ENCODE measurements around the gene PRPS1L1. TPM values are rescaled to one million over a fixed set of nuclear protein-coding genes. Genes with fewer than 3 reads are reported as not detected.

PRPS1L1 gene
- total and polyA plus RNA-seq, 2 of the 8 experiments (the other 6 are each of a cell fraction or from before 2014, with no cell fraction given) = not detected

GRCh38 chr7:18003286-18003994 lies 24.2 kb downstream of the PRPS1L1 start:
- H3K23ac ChIP-seq (ENCODE audit: insufficient read length) = no peak overlapping the region
- no peaks in the 10 kb centered on the region for H3K4me1 ChIP-seq (replicated peaks in 1 of 4; ENCODE audit: control insufficient read depth in 3 of 4, insufficient read depth in 4 of 4, low read length in 3 of 4)
- no peak overlapping the region for H3K9ac ChIP-seq (replicated peaks in 1 of 4; ENCODE audit: extremely low read depth in 1 of 4, low read depth in 3 of 4, low read length in 3 of 4)
- no peak overlapping the region for H2BK15ac ChIP-seq (ENCODE audit: low read length)
- DNase-seq (ENCODE audit: low read depth in 1 of 2, low spot score in 2 of 2) (no peak), FAIRE-seq (no peak)
- no peak overlapping the region for H2AK5ac ChIP-seq (ENCODE audit: low read depth, low read length)
- no peaks in the 10 kb centered on the region for H3K9me3 ChIP-seq (ENCODE audit: insufficient read depth in 2 of 2, low read depth in 1 of 2, low read length in 1 of 2)
- ChIA-PET POLR2A (ENCODE audit: partially characterized antibody) (no interaction called here), CTCF (ENCODE audit: partially characterized antibody) (no interaction called here)
- H2BK12ac ChIP-seq (ENCODE audit: low read depth, low read length) = no peak overlapping the region
- WGBS, 2 experiments (ENCODE audit: extremely low coverage in 1 of 2, insufficient coverage in 1 of 2, insufficient read length in 1 of 2, insufficient replicate concordance in 2 of 2, low coverage in 1 of 2, low lambda C conversion rate in 2 of 2, missing lambda C conversion rate in 1 of 2) = 84% methylated on average over 4 of the region's 4 CpGs; no CpG with 5 or more reads in 1 of the 2 experiments
- H3K23me2 ChIP-seq (ENCODE audit: low read depth, low read length) = no peaks in the 10 kb centered on the region
- H3K56ac ChIP-seq (replicated peaks; ENCODE audit: insufficient read length, low read depth, low read length) = no peak overlapping the region
- TF ChIP-seq JUN (IDR thresholded peaks at IDR 0.05; ENCODE audit: low read depth, low read length) = no peak
- TF ChIP-seq NRF1 (IDR thresholded peaks at IDR 0.05; ENCODE audit: low read depth, low read length) = no peak
- TF ChIP-seq KDM1A (IDR thresholded peaks at IDR 0.05; ENCODE audit: borderline replicate concordance, low read length) = no peak
- no peak for TF ChIP-seq MAX (IDR thresholded peaks at IDR 0.05)
- TF ChIP-seq RBBP5 (IDR thresholded peaks at IDR 0.05; ENCODE audit: borderline replicate concordance, low read depth, low read length) = no peak
- TF ChIP-seq SP1 (IDR thresholded peaks at IDR 0.05; ENCODE audit: low read depth, low read length) = no peak
- H2AFZ ChIP-seq (ENCODE audit: low read length) = no peak overlapping the region
- H4K5ac ChIP-seq (ENCODE audit: insufficient read length, low read depth, low read length) = no peak overlapping the region
- H2BK5ac ChIP-seq (ENCODE audit: low read depth, low read length) = no peak overlapping the region
- H4K8ac ChIP-seq (ENCODE audit: extremely low read depth, insufficient read depth, low read length) = no peak overlapping the region
- no peaks in the 10 kb centered on the region for H4K20me1 ChIP-seq (replicated peaks in 1 of 2; ENCODE audit: control insufficient read depth in 1 of 2, insufficient read depth in 2 of 2, low read length in 2 of 2)
- H3K4me2 ChIP-seq (ENCODE audit: insufficient read depth in 1 of 2, low read depth in 2 of 2, low read length in 2 of 2) = no peak overlapping the region
- no peaks in the 10 kb centered on the region for H3K36me3 ChIP-seq (ENCODE audit: control insufficient read depth in 2 of 4, insufficient read depth in 4 of 4, low read length in 3 of 4)
- H3K79me2 ChIP-seq (ENCODE audit: control insufficient read depth in 1 of 2, insufficient read depth in 2 of 2, low read length in 2 of 2) = no peaks in the 10 kb centered on the region
- no peak overlapping the region for H3K4ac ChIP-seq (replicated peaks; ENCODE audit: insufficient read length, low read depth, low read length)
- no peak overlapping the region for H2BK120ac ChIP-seq (replicated peaks; ENCODE audit: low read depth, low read length)
- H3K27me3 ChIP-seq (replicated peaks in 1 of 4; ENCODE audit: control insufficient read depth in 3 of 4, extremely low read depth in 1 of 4, insufficient read depth in 3 of 4, low read length in 3 of 4) = no peaks in the 10 kb centered on the region
- no peak overlapping the region for H2BK20ac ChIP-seq (ENCODE audit: low read length)
- H3K27ac ChIP-seq (ENCODE audit: low read depth, low read length) = no peak overlapping the region
- H3K4me3 ChIP-seq (ENCODE audit: extremely low read depth in 1 of 4, insufficient read depth in 2 of 4, low read depth in 3 of 4, low read length in 4 of 4) = no peak overlapping the region
- no peak overlapping the region for H4K91ac ChIP-seq (replicated peaks; ENCODE audit: insufficient read length, low read length)
- no peaks in the 10 kb centered on the region for H3K79me1 ChIP-seq (ENCODE audit: low read depth, low read length)
- H3K18ac ChIP-seq (ENCODE audit: extremely low read depth, low read length) = no peak overlapping the region
- no peak overlapping the region for H3K14ac ChIP-seq (ENCODE audit: insufficient read length)
